ENCODE data around the gene MATK.
"Not testable (repeated sequence)": the region's sequence is repeated elsewhere in the genome, so short reads cannot be mapped to it uniquely, and the experiment has no call there.

MATK gene

GRCh38 chr19:3768748-3769099, 17.5 kb downstream of the MATK start:
- no peak for DNase-seq

GRCh38 chr19:3768015-3768747, 18.0 kb downstream of the MATK start:
- no peak for DNase-seq

GRCh38 chr19:3767050-3767449, 19.1 kb downstream of the MATK start:
- DNase-seq: no peak

GRCh38 chr19:3766520-3766919, 19.7 kb downstream of the MATK start:
- DNase-seq: no peak

GRCh38 chr19:3765757-3766156, 20.4 kb downstream of the MATK start:
- DNase-seq: not testable (repeated sequence)

- DNase-seq: no peak
These were observed 21.1 kb downstream of the MATK start for GRCh38 chr19:3765121-3765520.

- DNase-seq: peak; percentile 100
These were observed 23.4 kb downstream of the MATK start, which contains the start of gene MRPL54 for GRCh38 chr19:3762501-3763459. Gene MRPL54 (plus strand): TSS chr19:3762682. CDS start chr19:3762701, 19 bp downstream.

- no peak for DNase-seq
These were observed 24.1 kb downstream of the MATK start for GRCh38 chr19:3762130-3762473.

- DNase-seq: peak; percentile 93
These were observed 24.6 kb downstream of the MATK start, which contains the start of gene APBA3 for GRCh38 chr19:3761382-3762129. Gene APBA3 (minus strand): TSS chr19:3761692. CDS start chr19:3760264, 1,428 bp downstream.

GRCh38 chr19:3760871-3761361, 25.3 kb downstream of the MATK start:
- DNase-seq: no peak

- DNase-seq: no peak
These were observed 26.5 kb downstream of the MATK start for GRCh38 chr19:3759482-3760254.

- not testable (repeated sequence) for DNase-seq
These were observed 27.9 kb downstream of the MATK start for GRCh38 chr19:3758297-3758696.

- not testable (repeated sequence) for DNase-seq
These were observed 28.5 kb downstream of the MATK start for GRCh38 chr19:3757705-3758104.

GRCh38 chr19:3753631-3754410, 32.4 kb downstream of the MATK start:
- no peak for DNase-seq

GRCh38 chr19:3752492-3752891, 33.7 kb downstream of the MATK start:
- no peak for DNase-seq

- no peak for DNase-seq
These were observed 34.9 kb downstream of the MATK start for GRCh38 chr19:3751236-3751635.

- no peak for DNase-seq
These were observed 36.0 kb downstream of the MATK start for GRCh38 chr19:3750211-3750610.

- DNase-seq: no peak
These were observed 37.2 kb downstream of the MATK start for GRCh38 chr19:3748965-3749364.

- DNase-seq: no peak
These were observed 39.7 kb downstream of the MATK start for GRCh38 chr19:3746371-3747056.

GRCh38 chr19:3745363-3746045, 40.7 kb downstream of the MATK start:
- no peak for DNase-seq

All from right hindlimb (tissue), 1 donor.